CD14-positive monocyte (primary cell): ENCODE measurements around the gene SIGLEC7. TPM values are rescaled to one million over a fixed set of nuclear protein-coding genes. Genes with fewer than 3 reads are reported as not detected.
A peak's percentile ranks its signal among the peaks of the same experiment; 100 is the strongest.

Experiments
- DNase-seq, 3 donors: peaks; one replicate each; pipeline ENCODE4 v3.0.0-alpha.2; 2011 to 2022
- H2AFZ ChIP-seq: 2 replicates; pipeline ENCODE4 v1.6.0; 2012; ENCODE audit warnings: mild to moderate bottlenecking, low read depth, low read length, inconsistent platforms; ENCODE audit not compliant: insufficient read depth, poor library complexity, severe bottlenecking
- H3K27ac ChIP-seq, 2 donors: 1 replicate in 1 of 2; 2 replicates in 1 of 2; pipeline ENCODE4 v1.5.1; 2012 to 2013; ENCODE audit warnings: low read length in 2 of 2, control low read depth in 1 of 2, inconsistent platforms in 1 of 2, low read depth in 1 of 2, mild to moderate bottlenecking in 1 of 2
- H3K27me3 ChIP-seq, 2 donors: one replicate each; pipeline versions ENCODE4 v1.6.0 to v1.6.1; 2011 to 2013; ENCODE audit warnings: low read length in 2 of 2; ENCODE audit not compliant: control insufficient read depth in 2 of 2, insufficient read depth in 2 of 2
- H3K36me3 ChIP-seq, 2 donors: replicated peaks in 1 of 2; 1 replicate in 1 of 2; 2 replicates in 1 of 2; pipeline versions ENCODE4 v1.5.1 to v1.6.1; 2012 to 2013; ENCODE audit warnings: low read length in 2 of 2, control low read depth in 1 of 2, inconsistent platforms in 1 of 2, mild to moderate bottlenecking in 1 of 2; ENCODE audit not compliant: insufficient read depth in 2 of 2, control insufficient read depth in 1 of 2
- H3K4me1 ChIP-seq, 2 donors: 1 replicate in 1 of 2; 2 replicates in 1 of 2; pipeline versions ENCODE4 v1.5.1 to v1.6.1; 2012 to 2013; ENCODE audit warnings: low read length in 2 of 2, control low read depth in 1 of 2, inconsistent platforms in 1 of 2, mild to moderate bottlenecking in 1 of 2, moderate library complexity in 1 of 2; ENCODE audit not compliant: insufficient read depth in 2 of 2, control insufficient read depth in 1 of 2
- H3K4me2 ChIP-seq: replicated peaks from 2 replicates; pipeline ENCODE3; 2012; ENCODE audit warnings: low read length, moderate library complexity, mild to moderate bottlenecking; ENCODE audit not compliant: poor library complexity, severe bottlenecking; ENCODE audit errors: extremely low read depth
- H3K4me3 ChIP-seq, 3 experiments: fragments of 200-600 bp in 1 of 3; sonication (generic) in 1 of 3; replicated peaks in 1 of 3; 1 replicate in 2 of 3; 2 replicates in 1 of 3; pipeline ENCODE4 v1.5.1; 2011 to 2013; ENCODE audit warnings: low read length in 3 of 3, mild to moderate bottlenecking in 3 of 3, control low read depth in 2 of 3, low read depth in 2 of 3, inconsistent platforms in 1 of 3, moderate library complexity in 1 of 3
- H3K79me2 ChIP-seq: 2 replicates; pipeline ENCODE4 v1.6.0; 2012; ENCODE audit warnings: mild to moderate bottlenecking, control low read depth, inconsistent platforms, low read length, moderate library complexity; ENCODE audit not compliant: insufficient read depth
- H3K9ac ChIP-seq: 2 replicates; pipeline ENCODE4 v1.6.0; 2017; ENCODE audit warnings: low read length, mild to moderate bottlenecking; ENCODE audit not compliant: insufficient read depth, poor library complexity, severe bottlenecking
- H3K9me3 ChIP-seq, 2 donors: replicated peaks in 1 of 2; 1 replicate in 1 of 2; 2 replicates in 1 of 2; pipeline versions ENCODE4 v1.5.1 to v1.6.1; 2012 to 2013; ENCODE audit warnings: low read length in 2 of 2, control low read depth in 1 of 2; ENCODE audit not compliant: control insufficient read depth in 1 of 2, insufficient read depth in 1 of 2
- H4K20me1 ChIP-seq: 2 replicates; pipeline ENCODE4 v1.6.0; 2012; ENCODE audit warnings: mild to moderate bottlenecking, low read length, control low read depth, moderate library complexity; ENCODE audit not compliant: insufficient read depth
- H3K27ac Mint-ChIP-seq, 7 donors: one replicate each; pipeline ENCODE4 v1.8.0; 2020; ENCODE audit warnings: mild to moderate bottlenecking in 7 of 7, mixed read lengths in 7 of 7, moderate library complexity in 6 of 7, inconsistent platforms in 2 of 7
- H3K27me3 Mint-ChIP-seq, 3 donors: one replicate each; pipeline ENCODE4 v1.8.0; 2021 to 2022; ENCODE audit warnings: low read depth in 3 of 3, mild to moderate bottlenecking in 3 of 3, mixed read lengths in 3 of 3, moderate library complexity in 3 of 3, inconsistent platforms in 1 of 3
- H3K36me3 Mint-ChIP-seq, 2 donors: one replicate each; pipeline ENCODE4 v1.8.0; 2020; ENCODE audit warnings: mixed read lengths in 2 of 2, inconsistent platforms in 1 of 2, mild to moderate bottlenecking in 1 of 2
- H3K4me1 Mint-ChIP-seq: one replicate; pipeline ENCODE4 v1.8.0; 2020; ENCODE audit warnings: mild to moderate bottlenecking, mixed read lengths
- H3K4me3 Mint-ChIP-seq, 2 donors: one replicate each; pipeline ENCODE4 v1.8.0; 2020; ENCODE audit warnings: mild to moderate bottlenecking in 2 of 2, mixed read lengths in 2 of 2, moderate library complexity in 1 of 2
- H3K9me3 Mint-ChIP-seq, 7 donors: one replicate each; pipeline ENCODE4 v1.8.0; 2020 to 2022; ENCODE audit warnings: mixed read lengths in 7 of 7, mild to moderate bottlenecking in 6 of 7, moderate library complexity in 6 of 7, inconsistent platforms in 2 of 7
- CTCF ChIP-seq: fragments of 200-600 bp; IDR thresholded peaks from one replicate; pipeline ENCODE4 v1.8.0; 2022; ENCODE audit warnings: antibody characterized with exemption, mild to moderate bottlenecking
- whole genome bisulfite sequencing: methylation state at CpG from one replicate; pipeline ENCODE4 v1.1.5; 2013; ENCODE audit warnings: missing lambda C conversion rate; ENCODE audit not compliant: insufficient coverage; 5-methylcytosine and 5-hydroxymethylcytosine counted together
- intact Hi-C, 2 donors: fragments of 100-400 bp; cut with micrococcal nuclease; formaldehyde crosslinking; loops; one replicate each; pipeline versions ENCODE4 v1.15.0 to v1.15.1; 2023
- polyA plus RNA-seq, 3 donors: library from polyadenylated mRNA; depleted of rRNA in 1 of 3; unstranded in 2 of 3; stranded (reverse) in 1 of 3; fragments of 300-500 nt in 2 of 3; fragments of >200 nt in 1 of 3; fragmentation: Illumina TruSeq in 2 of 3; gene quantifications; 1 replicate in 2 of 3; 2 replicates in 1 of 3; pipeline ENCODE4 v1.2.3, GENCODE V29; 2012 to 2021

SIGLEC7 gene
- polyA plus RNA-seq, 3 donors, result 71.8 to 93.3 (median 82.0) TPM

- Mint-ChIP-seq H3K27me3 (no peaks in the 10 kb centered on the region), H3K27ac (peak overlapping the region; percentile 98 to 100 (median 100)), H3K4me3 (peak overlapping the region; percentile 60 to 86), H3K36me3 (peaks cover 37 to 60% of the 10 kb centered on the region in 2 donors), H3K9me3 (no peaks in the 10 kb centered on the region), H3K4me1 (peaks cover 87% of the 10 kb centered on the region)
- Histone ChIP-seq H3K79me2 (peaks cover 53% of the 10 kb centered on the region), H3K27ac (peak overlapping the region; percentile 98 to 99), H3K9ac (peak overlapping the region; percentile 72), H3K4me3 (peak overlapping the region in 1 of 3 experiments; percentile 72), H3K36me3 (peaks cover 0 to 7% of the 10 kb centered on the region in 2 donors), H3K4me2 (peak overlapping the region; percentile 76), H3K9me3 (no peaks in the 10 kb centered on the region), H3K27me3 (no peaks in the 10 kb centered on the region), H2AFZ (no peak overlapping the region), H4K20me1 (peaks cover 3% of the 10 kb centered on the region), H3K4me1 (peaks cover 93 to 96% of the 10 kb centered on the region in 2 donors)
- peak in 1 of 3 donors; percentile 40 for DNase-seq
- WGBS, result 52% methylated on average over 2 of the region's 8 CpGs
- TF ChIP-seq CTCF, result no peak
- intact Hi-C loops, result loop anchor here in 1 of 2 donors (2.0 kb wide), 1 partner anchor 13 kb away; no protein-coding TSS in a partner anchor
Observed at GRCh38 chr19:51135986-51136762, 5.9 kb upstream of the SIGLEC7 start.

GRCh38 chr19:51136851-51137551 lies 5.1 kb upstream of the SIGLEC7 start:
- intact Hi-C loops, result loop anchor here in 1 of 2 donors (1.0 to 2.0 kb wide), 2 partner anchors 9 to 14 kb away; no protein-coding TSS in a partner anchor
- Mint-ChIP-seq H3K9me3 (no peaks in the 10 kb centered on the region), H3K27me3 (no peaks in the 10 kb centered on the region), H3K4me3 (peak overlapping the region; percentile 60 to 86), H3K4me1 (peaks cover 89% of the 10 kb centered on the region), H3K27ac (peak overlapping the region; percentile 98 to 100 (median 100)), H3K36me3 (peaks cover 39 to 67% of the 10 kb centered on the region in 2 donors)
- peaks cover 3% of the 10 kb centered on the region for H4K20me1 ChIP-seq
- peak overlapping the region; percentile 72 for H3K9ac ChIP-seq
- H3K79me2 ChIP-seq, result peaks cover 61% of the 10 kb centered on the region
- peaks cover 95 to 96% of the 10 kb centered on the region in 2 donors for H3K4me1 ChIP-seq
- peak; percentile 87 to 90 (median 88) for DNase-seq
- H2AFZ ChIP-seq, result peak overlapping the region; percentile 38
- peaks cover 0 to 7% of the 10 kb centered on the region in 2 donors for H3K36me3 ChIP-seq
- H3K27ac ChIP-seq, result peak overlapping the region; percentile 98 to 99
- H3K9me3 ChIP-seq, result no peaks in the 10 kb centered on the region
- TF ChIP-seq CTCF, result no peak
- H3K27me3 ChIP-seq, result no peaks in the 10 kb centered on the region
- peak overlapping the region; percentile 76 for H3K4me2 ChIP-seq
- 1% methylated on average over 11 of the region's 12 CpGs for WGBS
- H3K4me3 ChIP-seq, result peak overlapping the region; percentile 1 to 72 (median 11)
